K562 treated with DMSO at 1 percent for 12 hours (cell line): ENCODE data around the gene SLC9A2. TPM values are rescaled to one million over a fixed set of nuclear protein-coding genes. Genes with fewer than 3 reads are reported as not detected.

Experiments
- total RNA-seq: library from RNA; unstranded; fragments of 300-600 nt; gene quantifications from 2 replicates; pipeline ENCODE4 v1.2.3, GENCODE V29; 2022; ENCODE audit not compliant: insufficient read depth

Gene SLC9A2
- 0.23 and 1.2 TPM in 2 replicates for total RNA-seq

GRCh38 chr2:102619414-102620319, at the start of gene SLC9A2:
SLC9A2 (plus strand) TSS chr2:102619553; CDS start chr2:102619849, 296 bp downstream.

Other genes with a start within 250 kb of the SLC9A2 start
- 5.3 and 6.0 TPM in 2 replicates for gene IL18RAP, start 196.4 kb upstream of the SLC9A2 start, total RNA-seq
- gene SLC9A4, start 146.3 kb upstream of the SLC9A2 start, total RNA-seq: not detected in 2 replicates
- 4.7 and 7.6 TPM in 2 replicates for gene TMEM182, start 142.5 kb downstream of the SLC9A2 start, total RNA-seq